ENCODE measurements around the gene NCS1.
"Not testable (repeated sequence)": the region's sequence is repeated elsewhere in the genome, so short reads cannot be mapped to it uniquely, and the experiment has no call there.

NCS1 gene

GRCh38 chr9:130259044-130259443 is 86.8 kb downstream of the NCS1 start:
- no peak for DNase-seq

- no peak for DNase-seq
Measured at GRCh38 chr9:130260816-130261765, 88.9 kb downstream of the NCS1 start.

- DNase-seq: no peak
Measured at GRCh38 chr9:130262061-130262745, 90.0 kb downstream of the NCS1 start.

GRCh38 chr9:130262771-130263170 is 90.6 kb downstream of the NCS1 start:
- DNase-seq: no peak

- no peak for DNase-seq
Measured at GRCh38 chr9:130263601-130264413, 91.6 kb downstream of the NCS1 start.

- DNase-seq: no peak
Measured at GRCh38 chr9:130264414-130265350, 92.5 kb downstream of the NCS1 start.

GRCh38 chr9:130265431-130266235 is 93.4 kb downstream of the NCS1 start, which contains the start of gene HMCN2:
TSS of gene HMCN2 (plus strand) at chr9:130265760. CDS start at chr9:130265879, 119 bp downstream.
- DNase-seq: no peak

GRCh38 chr9:130266236-130267098 is 94.3 kb downstream of the NCS1 start:
- no peak for DNase-seq

- DNase-seq: no peak
Measured at GRCh38 chr9:130267930-130268329, 95.7 kb downstream of the NCS1 start.

GRCh38 chr9:130268521-130269211 is 96.5 kb downstream of the NCS1 start:
- peak in 12 of 58 donors; percentile 5 to 43 (median 21) for DNase-seq

- no peak for DNase-seq
Measured at GRCh38 chr9:130271473-130271872, 99.3 kb downstream of the NCS1 start.

- DNase-seq: no peak
Measured at GRCh38 chr9:130275156-130275555, 103.0 kb downstream of the NCS1 start.

- DNase-seq: no peak
Measured at GRCh38 chr9:130276121-130276520, 103.9 kb downstream of the NCS1 start.

GRCh38 chr9:130276955-130277354 is 104.8 kb downstream of the NCS1 start:
- no peak for DNase-seq

- DNase-seq: not testable (repeated sequence)
Measured at GRCh38 chr9:130277525-130277924, 105.3 kb downstream of the NCS1 start.

- DNase-seq: no peak
Measured at GRCh38 chr9:130283539-130284248, 111.5 kb downstream of the NCS1 start.

- no peak for DNase-seq
Measured at GRCh38 chr9:130284249-130284625, 112.0 kb downstream of the NCS1 start.

Data from anterior cingulate cortex (tissue), 58 donors.